Endothelial cell (in vitro differentiated cells): ENCODE measurements around the gene BCAN. TPM values are rescaled to one million over a fixed set of nuclear protein-coding genes. Genes with fewer than 3 reads are reported as not detected.

Experiments
- DNase-seq: peaks from one replicate; pipeline ENCODE4 v3.0.0; 2021; ENCODE audit warnings: low spot score
- H3K27ac Mint-ChIP-seq: one replicate; pipeline ENCODE4 v1.8.0; 2021; ENCODE audit warnings: mixed read lengths, inconsistent platforms; ENCODE audit not compliant: unreplicated experiment
- H3K27me3 Mint-ChIP-seq: one replicate; pipeline ENCODE4 v1.8.0; 2021; ENCODE audit warnings: mild to moderate bottlenecking, moderate library complexity, mixed read lengths, inconsistent platforms; ENCODE audit not compliant: unreplicated experiment
- H3K36me3 Mint-ChIP-seq: one replicate; pipeline ENCODE4 v1.8.0; 2021; ENCODE audit warnings: mild to moderate bottlenecking, low read depth, mixed read lengths, inconsistent platforms; ENCODE audit not compliant: unreplicated experiment
- H3K4me1 Mint-ChIP-seq: one replicate; pipeline ENCODE4 v1.8.0; 2021; ENCODE audit warnings: mild to moderate bottlenecking, mixed read lengths, inconsistent platforms; ENCODE audit not compliant: unreplicated experiment
- H3K4me3 Mint-ChIP-seq: one replicate; pipeline ENCODE4 v1.8.0; 2021; ENCODE audit warnings: mild to moderate bottlenecking, mixed read lengths, inconsistent platforms; ENCODE audit not compliant: unreplicated experiment
- H3K9me3 Mint-ChIP-seq: one replicate; pipeline ENCODE4 v1.8.0; 2021; ENCODE audit warnings: mixed read lengths, inconsistent platforms; ENCODE audit not compliant: unreplicated experiment
- CTCF ChIP-seq: fragments of 200-600 bp; sonication (generic); IDR thresholded peaks from one replicate; pipeline ENCODE4 v1.5.0; 2021; ENCODE audit warnings: antibody characterized with exemption; ENCODE audit not compliant: unreplicated experiment
- total RNA-seq: library from RNA; stranded (reverse); fragmentation: NEBNext Ultra II Directional; extraction: Animal tissue kit (Norgen Biotek cat#: 25700); gene quantifications from one replicate; pipeline ENCODE4 v1.2.1, GENCODE V29; 2021; ENCODE audit not compliant: unreplicated experiment

The BCAN gene
- total RNA-seq, 1 donor from 2014 or later, result 0.46 TPM

- no peak overlapping the region for H3K4me3 Mint-ChIP-seq
Observed at GRCh38 chr1:156646738-156647211, 4.9 kb downstream of the BCAN start.

GRCh38 chr1:156647351-156647750 is 5.4 kb downstream of the BCAN start:
- no peak for DNase-seq
- TF ChIP-seq CTCF, result no peak
- H3K4me3 Mint-ChIP-seq, result no peak overlapping the region
- H3K27ac Mint-ChIP-seq, result no peak overlapping the region
- peaks cover 16% of the 10 kb centered on the region for H3K27me3 Mint-ChIP-seq
- peaks cover 11% of the 10 kb centered on the region for H3K4me1 Mint-ChIP-seq
- H3K36me3 Mint-ChIP-seq, result peaks cover 18% of the 10 kb centered on the region
- peaks cover 5% of the 10 kb centered on the region for H3K9me3 Mint-ChIP-seq

More at GRCh38 chr1:156646738-156647211, 4.9 kb downstream of the BCAN start:
- H3K4me1 Mint-ChIP-seq, result peaks cover 12% of the 10 kb centered on the region
- no peak for DNase-seq
- peaks cover 5% of the 10 kb centered on the region for H3K9me3 Mint-ChIP-seq
- peaks cover 13% of the 10 kb centered on the region for H3K27me3 Mint-ChIP-seq
- TF ChIP-seq CTCF, result no peak
- peaks cover 18% of the 10 kb centered on the region for H3K36me3 Mint-ChIP-seq
- no peak overlapping the region for H3K27ac Mint-ChIP-seq

- Mint-ChIP-seq H3K9me3 (peaks cover 5% of the 10 kb centered on the region), H3K27ac (no peak overlapping the region), H3K36me3 (peaks cover 22% of the 10 kb centered on the region), H3K27me3 (peaks cover 16% of the 10 kb centered on the region), H3K4me1 (peaks cover 7% of the 10 kb centered on the region), H3K4me3 (no peak overlapping the region)
- TF ChIP-seq CTCF, result no peak
- DNase-seq, result no peak
Observed at GRCh38 chr1:156648496-156648895, 6.6 kb downstream of the BCAN start.

GRCh38 chr1:156648951-156649350 is 7.0 kb downstream of the BCAN start:
- Mint-ChIP-seq H3K4me1 (peaks cover 9% of the 10 kb centered on the region), H3K27me3 (peaks cover 16% of the 10 kb centered on the region), H3K27ac (no peak overlapping the region), H3K4me3 (no peak overlapping the region), H3K36me3 (peaks cover 22% of the 10 kb centered on the region), H3K9me3 (peaks cover 5% of the 10 kb centered on the region)
- no peak for TF ChIP-seq CTCF
- DNase-seq, result no peak

- peaks cover 19% of the 10 kb centered on the region for H3K27me3 Mint-ChIP-seq
Observed at GRCh38 chr1:156652131-156652991, 10.4 kb downstream of the BCAN start.

More at GRCh38 chr1:156652131-156652991, 10.4 kb downstream of the BCAN start:
- H3K9me3 Mint-ChIP-seq, result no peaks in the 10 kb centered on the region
- peaks cover 13% of the 10 kb centered on the region for H3K36me3 Mint-ChIP-seq
- no peak overlapping the region for H3K27ac Mint-ChIP-seq
- no peak for TF ChIP-seq CTCF
- peaks cover 7% of the 10 kb centered on the region for H3K4me1 Mint-ChIP-seq
- peak; percentile 61 for DNase-seq
- peak overlapping the region; percentile 26 for H3K4me3 Mint-ChIP-seq
